ENCODE results near the gene EXD2.
"Not testable (repeated sequence)": the region's sequence is repeated elsewhere in the genome, so short reads cannot be mapped to it uniquely, and the experiment has no call there.

The EXD2 gene

GRCh38 chr14:69280746-69281291, 89.5 kb downstream of the EXD2 start:
- no peak for DNase-seq (ENCODE audit: low spot score)

GRCh38 chr14:69281450-69282169, 90.3 kb downstream of the EXD2 start:
- DNase-seq (ENCODE audit: low spot score), result no peak

GRCh38 chr14:69282448-69282847, 91.2 kb downstream of the EXD2 start:
- DNase-seq (ENCODE audit: low spot score), result no peak

GRCh38 chr14:69284170-69284569, 92.9 kb downstream of the EXD2 start:
- no peak for DNase-seq (ENCODE audit: low spot score)

- no peak for DNase-seq (ENCODE audit: low spot score)
These were observed 94.5 kb downstream of the EXD2 start for GRCh38 chr14:69285661-69286255.

- no peak for DNase-seq (ENCODE audit: low spot score)
These were observed 96.1 kb downstream of the EXD2 start for GRCh38 chr14:69287098-69288010.

GRCh38 chr14:69288011-69288771, 96.9 kb downstream of the EXD2 start:
- no peak for DNase-seq (ENCODE audit: low spot score)

GRCh38 chr14:69288956-69289705, 97.8 kb downstream of the EXD2 start:
- no peak for DNase-seq (ENCODE audit: low spot score)

- DNase-seq (ENCODE audit: low spot score), result no peak
These were observed 98.7 kb downstream of the EXD2 start for GRCh38 chr14:69289811-69290520.

GRCh38 chr14:69290881-69291280, 99.6 kb downstream of the EXD2 start:
- DNase-seq (ENCODE audit: low spot score), result not testable (repeated sequence)

- no peak for DNase-seq (ENCODE audit: low spot score)
These were observed 100.1 kb downstream of the EXD2 start for GRCh38 chr14:69291396-69291795.

GRCh38 chr14:69291891-69292561, 100.7 kb downstream of the EXD2 start:
- DNase-seq (ENCODE audit: low spot score), result no peak
